IPS-15b (cell line): ENCODE results near the gene RPL13.

Experiments
- H3K27me3 ChIP-seq: one replicate; pipeline ENCODE4 v1.6.1; 2013; ENCODE audit warnings: low read length; ENCODE audit not compliant: control insufficient read depth, insufficient read depth
- H3K36me3 ChIP-seq: one replicate; pipeline ENCODE4 v1.6.1; 2013; ENCODE audit warnings: low read length; ENCODE audit not compliant: control insufficient read depth, insufficient read depth
- H3K4me1 ChIP-seq: one replicate; pipeline ENCODE4 v1.6.1; 2013; ENCODE audit warnings: mild to moderate bottlenecking, low read length; ENCODE audit not compliant: control insufficient read depth, insufficient read depth
- H3K4me3 ChIP-seq: one replicate; pipeline ENCODE4 v1.5.1; 2013; ENCODE audit warnings: low read depth, low read length
- H3K9ac ChIP-seq: one replicate; pipeline ENCODE4 v1.6.1; 2013; ENCODE audit warnings: low read depth, mild to moderate bottlenecking, low read length
- H3K9me3 ChIP-seq: one replicate; pipeline ENCODE4 v1.6.1; 2013; ENCODE audit warnings: mild to moderate bottlenecking, low read length; ENCODE audit not compliant: control insufficient read depth, insufficient read depth

RPL13 gene

DNA sequence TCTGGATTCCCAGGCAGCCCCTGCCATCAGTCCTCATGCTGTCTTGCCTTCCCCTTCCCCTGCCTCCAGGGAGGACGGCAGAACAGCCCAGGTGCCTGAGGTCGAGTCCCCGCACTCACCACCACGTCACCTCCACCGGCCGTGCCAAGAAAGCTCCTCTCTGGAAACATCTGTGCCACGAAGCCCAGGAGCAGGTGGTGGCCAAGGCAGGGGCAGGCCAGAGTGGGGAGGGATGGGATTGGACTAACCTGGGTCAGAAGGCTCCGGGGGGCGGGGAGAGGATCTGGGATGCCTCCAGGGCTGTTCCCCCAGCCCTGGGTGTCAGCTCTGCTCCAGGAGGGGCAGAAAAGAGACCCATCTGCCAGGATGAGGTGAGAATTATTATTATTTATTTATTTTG is 45.5 kb downstream of the RPL13 start:
- H3K9me3 ChIP-seq: no peaks in the 10 kb centered on the region
- no peak overlapping the region for H3K4me3 ChIP-seq
- H3K4me1 ChIP-seq: no peaks in the 10 kb centered on the region
- H3K36me3 ChIP-seq: no peaks in the 10 kb centered on the region
- H3K27me3 ChIP-seq: no peaks in the 10 kb centered on the region
- no peak overlapping the region for H3K9ac ChIP-seq

DNA sequence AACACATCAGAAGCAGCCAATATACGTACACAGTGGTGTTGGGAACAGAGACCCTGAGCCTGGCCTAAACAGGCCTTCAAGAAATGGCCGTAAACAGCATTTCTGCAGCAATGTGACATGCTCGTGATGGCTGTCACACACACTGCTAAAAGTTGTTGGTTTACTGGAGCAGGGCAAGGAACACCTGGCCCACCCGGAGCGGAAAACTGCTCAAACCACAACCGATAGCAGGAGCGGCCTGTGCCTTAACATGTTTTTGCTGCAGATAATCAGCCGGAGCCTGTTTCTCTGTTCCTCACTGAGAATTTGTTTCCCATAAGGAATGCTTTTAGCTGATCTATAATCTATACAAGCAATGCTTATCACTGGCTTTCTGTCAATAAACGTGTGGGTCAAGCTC is 47.0 kb downstream of the RPL13 start:
- no peaks in the 10 kb centered on the region for H3K27me3 ChIP-seq
- H3K4me1 ChIP-seq: no peaks in the 10 kb centered on the region
- H3K9me3 ChIP-seq: no peaks in the 10 kb centered on the region
- H3K9ac ChIP-seq: no peak overlapping the region
- no peaks in the 10 kb centered on the region for H3K36me3 ChIP-seq
- no peak overlapping the region for H3K4me3 ChIP-seq

DNA sequence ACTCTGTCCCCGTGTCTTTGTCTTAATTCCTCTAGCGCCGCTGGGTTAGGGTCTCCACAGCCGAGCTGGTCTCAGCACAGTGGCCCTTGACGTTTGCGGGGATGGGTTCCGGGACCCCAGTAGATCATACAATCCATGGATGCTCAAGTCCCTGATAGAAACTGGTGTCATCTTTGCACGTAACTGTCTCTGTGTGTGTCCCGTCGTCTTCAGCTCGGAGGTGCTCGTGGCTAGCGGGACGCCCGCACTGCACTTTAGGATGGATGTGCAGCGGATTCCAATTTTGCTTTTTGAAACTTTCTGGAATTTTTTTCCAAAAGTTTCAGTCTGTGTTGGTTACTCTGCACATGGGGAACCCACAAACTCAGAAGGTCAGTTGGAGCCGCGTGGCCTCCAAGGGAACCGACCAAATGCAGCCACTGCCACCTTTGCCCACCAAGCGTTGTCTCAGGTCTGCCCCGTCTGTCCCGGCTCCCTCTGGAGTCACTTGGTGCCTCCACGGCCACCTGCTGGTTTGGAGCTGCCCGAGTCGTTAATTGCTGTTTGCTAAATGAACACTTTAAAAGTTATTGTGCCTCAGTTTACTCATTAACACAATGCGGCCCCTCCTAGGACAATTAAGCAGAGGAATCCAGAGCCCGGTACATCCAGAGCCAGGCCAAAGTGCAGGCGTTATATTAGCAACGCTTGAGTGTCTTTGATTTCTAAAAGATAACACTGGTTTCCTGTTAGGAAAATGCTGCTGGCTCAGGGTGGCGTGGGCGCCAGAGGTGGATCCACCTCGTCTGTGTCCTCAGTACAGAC is 47.7 kb downstream of the RPL13 start:
- Histone ChIP-seq H3K36me3 (no peaks in the 10 kb centered on the region), H3K4me1 (no peaks in the 10 kb centered on the region), H3K4me3 (no peak overlapping the region), H3K9me3 (no peaks in the 10 kb centered on the region), H3K9ac (no peak overlapping the region), H3K27me3 (no peaks in the 10 kb centered on the region)

DNA sequence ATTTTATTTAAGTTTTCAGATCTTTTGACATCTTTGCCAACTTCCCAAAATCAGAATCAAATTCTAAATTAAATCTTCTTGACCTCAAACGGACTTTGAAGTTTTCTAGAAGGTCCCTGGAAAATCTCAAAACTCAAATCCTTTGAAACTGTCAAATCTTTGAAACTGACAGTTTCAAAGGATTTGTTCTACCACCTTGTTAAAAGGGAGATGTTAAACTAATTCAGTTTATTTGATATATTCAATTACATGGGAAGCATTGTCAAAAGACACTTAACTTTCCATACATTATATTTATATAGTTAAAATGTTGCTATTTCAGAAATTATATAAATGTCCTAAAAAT is 49.6 kb downstream of the RPL13 start:
- Histone ChIP-seq H3K4me3 (no peak overlapping the region), H3K27me3 (no peaks in the 10 kb centered on the region), H3K9ac (no peak overlapping the region), H3K4me1 (no peaks in the 10 kb centered on the region), H3K9me3 (no peaks in the 10 kb centered on the region), H3K36me3 (no peaks in the 10 kb centered on the region)

DNA sequence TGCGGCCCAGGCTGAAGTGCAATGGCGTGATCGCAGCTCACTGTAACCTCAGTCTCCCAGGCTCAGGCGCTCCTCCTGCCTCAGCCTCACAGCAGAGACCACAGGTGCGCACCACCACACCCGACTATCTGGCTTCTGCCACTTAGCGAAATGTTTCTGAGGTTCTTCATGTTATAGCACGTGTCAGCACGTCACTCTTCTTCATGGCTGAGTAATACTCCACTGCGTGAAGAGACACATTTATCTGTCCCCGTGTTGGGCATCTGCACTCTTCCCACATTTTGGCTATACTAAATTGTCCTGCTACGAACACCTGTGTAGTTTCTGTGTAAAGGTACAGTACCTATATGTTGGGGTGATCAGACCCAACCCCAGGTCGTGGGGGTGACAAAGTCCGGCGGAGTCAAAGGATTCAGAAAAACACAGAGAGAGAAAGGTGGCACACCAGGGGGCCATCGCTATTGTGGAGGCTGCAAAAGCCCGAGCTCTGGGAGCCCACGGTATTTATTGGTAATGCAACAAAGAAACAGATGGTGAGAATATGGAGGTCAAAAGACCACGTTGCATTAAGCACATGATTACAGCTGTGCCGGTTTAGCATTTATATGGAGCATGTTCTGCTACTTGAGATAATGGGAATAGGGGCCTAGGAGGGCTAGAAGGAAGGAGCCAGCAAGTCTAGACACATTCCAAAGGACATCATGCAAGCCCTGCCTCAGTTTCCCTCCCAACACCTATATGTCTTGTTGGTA is 52.1 kb downstream of the RPL13 start:
- H3K27me3 ChIP-seq: no peaks in the 10 kb centered on the region
- H3K4me3 ChIP-seq: no peak overlapping the region
- H3K4me1 ChIP-seq: no peaks in the 10 kb centered on the region
- H3K36me3 ChIP-seq: no peaks in the 10 kb centered on the region
- H3K9ac ChIP-seq: no peak overlapping the region
- no peaks in the 10 kb centered on the region for H3K9me3 ChIP-seq

DNA sequence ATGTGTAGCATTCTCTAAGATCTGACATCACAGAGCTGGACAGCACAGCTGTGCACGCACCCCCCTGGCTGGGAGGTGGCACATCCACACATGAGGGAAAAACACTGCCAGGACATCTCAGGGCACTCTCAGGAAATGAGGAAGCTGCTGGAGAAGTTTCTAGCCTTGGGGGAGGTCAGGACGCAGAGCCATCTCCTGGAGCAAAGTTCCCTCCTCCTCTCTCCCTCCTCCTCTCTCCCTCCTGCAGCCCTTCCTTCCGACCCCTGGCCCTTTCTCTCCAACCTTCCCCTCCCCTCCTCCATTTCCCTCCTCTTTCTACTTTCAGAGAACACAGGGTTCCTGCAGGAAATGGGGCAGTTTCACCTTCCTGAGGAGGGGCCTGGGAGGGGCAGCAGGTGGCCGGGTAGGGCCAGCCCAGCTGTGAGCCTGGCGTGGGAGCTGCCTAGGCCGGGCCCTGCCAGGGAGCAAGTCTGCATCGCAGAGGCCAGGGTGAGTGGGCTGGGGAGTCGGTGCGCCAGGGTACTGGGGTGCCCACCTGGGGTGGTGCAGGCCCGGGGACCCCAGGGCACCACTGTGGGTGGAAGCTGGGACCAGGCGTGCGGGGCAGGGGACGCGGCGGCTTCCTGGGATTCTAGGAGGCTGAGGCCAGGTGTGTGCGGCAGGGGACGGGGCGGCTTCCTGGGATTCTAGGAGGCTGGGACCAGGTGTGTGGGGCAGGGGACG is 52.9 kb downstream of the RPL13 start, which contains the start of gene DPEP1:
Gene DPEP1, plus strand, starts transcription at position 412 of the 723 bp plus-strand sequence. CDS start 16,769 bp downstream, outside the sequence.
- Histone ChIP-seq H3K4me1 (no peaks in the 10 kb centered on the region), H3K27me3 (no peaks in the 10 kb centered on the region), H3K9me3 (no peaks in the 10 kb centered on the region), H3K9ac (no peak within 1 kb of the TSS), H3K36me3 (no peaks in the 10 kb centered on the region), H3K4me3 (no peak within 1 kb of the TSS)

DNA sequence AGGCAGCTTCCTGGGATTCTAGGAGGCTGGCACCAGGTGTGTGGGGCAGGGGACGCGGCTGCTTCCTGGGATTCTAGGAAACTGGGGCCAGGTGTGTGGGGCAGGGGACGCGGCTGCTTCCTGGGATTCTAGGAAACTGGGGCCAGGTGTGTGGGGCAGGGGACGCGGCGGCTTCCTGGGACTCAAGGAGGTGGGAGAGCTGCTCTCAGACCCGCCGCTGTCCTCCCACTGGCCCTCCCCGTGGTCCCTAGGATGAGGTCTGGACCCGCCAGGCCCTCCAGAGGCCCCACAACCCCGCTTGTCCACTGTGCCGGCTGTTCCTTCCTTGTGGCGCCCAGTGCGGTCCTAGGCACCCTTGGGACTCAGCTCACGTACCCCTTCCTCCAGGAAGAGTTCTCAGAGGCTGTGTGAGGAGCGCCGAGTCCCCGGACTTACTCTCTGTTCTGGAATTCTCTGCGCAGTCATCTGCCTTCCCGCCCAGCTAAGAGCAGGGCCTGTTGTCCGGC is 53.5 kb downstream of the RPL13 start:
- no peaks in the 10 kb centered on the region for H3K36me3 ChIP-seq
- no peak overlapping the region for H3K4me3 ChIP-seq
- no peaks in the 10 kb centered on the region for H3K27me3 ChIP-seq
- H3K9ac ChIP-seq: no peak overlapping the region
- H3K9me3 ChIP-seq: no peaks in the 10 kb centered on the region
- no peaks in the 10 kb centered on the region for H3K4me1 ChIP-seq
